HEK293T (cell line): ENCODE measurements around the gene PPP1R14C.

ENCODE experiments used
- CTCF ChIA-PET: fragments of 350-600 bp; formaldehyde crosslinking; extraction: SDS; loops from one replicate; lab custom pipeline; 2021; ENCODE audit warnings: antibody characterized with exemption, inconsistent platforms; lab: Yijun Ruan, JAX
- POLR2A ChIA-PET: fragments of 350-600 bp; formaldehyde crosslinking; extraction: SDS; loops from one replicate; lab custom pipeline; 2020; ENCODE audit warnings: antibody characterized with exemption, inconsistent platforms; lab: Yijun Ruan, JAX
- DNase-seq: peaks from one replicate; pipeline ENCODE4 v3.0.0; 2012; ENCODE audit warnings: mixed read lengths; ENCODE audit errors: extremely low spot score
- ARNT ChIP-seq: fragments of 450-650 bp; IDR thresholded peaks from 2 replicates; pipeline ENCODE4 v1.6.1; 2017; ENCODE audit warnings: mild to moderate bottlenecking
- BHLHE40 ChIP-seq: fragments of 450-650 bp; IDR thresholded peaks from 2 replicates; pipeline ENCODE4 v1.6.1; 2016; ENCODE audit warnings: mild to moderate bottlenecking, moderate library complexity, borderline replicate concordance
- CTBP1 ChIP-seq: fragments of 450-650 bp; IDR thresholded peaks from 2 replicates; pipeline ENCODE4 v1.6.1; 2016; ENCODE audit warnings: borderline replicate concordance
- ELF4 ChIP-seq: fragments of 450-650 bp; IDR thresholded peaks from 2 replicates; pipeline ENCODE4 v1.6.1; 2017; ENCODE audit warnings: antibody characterized with exemption
- FOXA1 ChIP-seq: fragments of 450-650 bp; IDR thresholded peaks from 2 replicates; pipeline ENCODE4 v1.6.1; 2016; ENCODE audit warnings: mild to moderate bottlenecking
- FOXK2 ChIP-seq: fragments of 450-650 bp; IDR thresholded peaks from 2 replicates; pipeline ENCODE4 v1.6.1; 2016; ENCODE audit warnings: mild to moderate bottlenecking
- FOXM1 ChIP-seq: fragments of 450-650 bp; IDR thresholded peaks from 2 replicates; pipeline ENCODE4 v1.6.1; 2017; ENCODE audit warnings: mild to moderate bottlenecking, borderline replicate concordance
- HDGF ChIP-seq: fragments of 450-650 bp; IDR thresholded peaks from 2 replicates; pipeline ENCODE4 v1.6.1; 2017; ENCODE audit warnings: antibody characterized with exemption, borderline replicate concordance
- L3MBTL2 ChIP-seq: fragments of 450-650 bp; conservative IDR thresholded peaks from 2 replicates; pipeline ENCODE4 v1.6.1; 2016; ENCODE audit warnings: mild to moderate bottlenecking
- LEF1 ChIP-seq: fragments of 450-650 bp; IDR thresholded peaks from 2 replicates; pipeline ENCODE4 v1.6.1; 2017; ENCODE audit warnings: mild to moderate bottlenecking, borderline replicate concordance
- NFRKB ChIP-seq: fragments of 450-650 bp; IDR thresholded peaks from 2 replicates; pipeline ENCODE4 v1.6.1; 2016; ENCODE audit warnings: mild to moderate bottlenecking, moderate library complexity
- PKNOX1 ChIP-seq: fragments of 450-650 bp; IDR thresholded peaks from 2 replicates; pipeline ENCODE4 v1.6.1; 2016
- SP1 ChIP-seq: fragments of 450-650 bp; IDR thresholded peaks from 2 replicates; pipeline ENCODE4 v1.6.1; 2017
- SUZ12 ChIP-seq: fragments of 450-650 bp; IDR thresholded peaks from 2 replicates; pipeline ENCODE4 v1.6.1; 2016; ENCODE audit warnings: mild to moderate bottlenecking
- TARDBP ChIP-seq: fragments of 450-650 bp; IDR thresholded peaks from 2 replicates; pipeline ENCODE4 v1.6.1; 2016
- ZNF384 ChIP-seq: fragments of 450-650 bp; IDR thresholded peaks from 2 replicates; pipeline ENCODE4 v1.6.1; 2016

PPP1R14C gene

GRCh38 chr6:150149146-150149545 is 6.3 kb downstream of the PPP1R14C start:
- CTCF ChIA-PET, result no interaction called here
- no peak for DNase-seq

DNA sequence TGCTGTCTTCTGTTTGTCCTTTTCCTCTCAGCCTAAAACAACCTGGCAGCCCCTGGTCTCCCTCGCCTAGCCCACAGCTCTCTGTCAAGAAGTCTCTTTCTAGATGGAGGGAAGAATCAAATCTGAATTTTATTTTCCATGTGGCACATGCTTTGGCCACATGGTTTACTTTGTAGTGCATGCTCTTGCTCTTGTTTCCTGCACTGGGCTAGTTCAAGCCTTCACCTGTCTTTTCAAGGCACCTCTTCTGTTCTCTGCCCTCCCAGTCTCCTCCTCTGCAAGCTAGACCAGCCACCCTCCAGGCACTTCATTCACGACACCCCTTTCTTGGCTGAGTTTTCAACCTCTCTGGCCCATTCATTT is 7.6 kb downstream of the PPP1R14C start:
- CTCF ChIA-PET, result interaction anchor here (1.0 kb wide), 1 partner anchor 69 kb away, joined by 5 read pairs; no protein-coding TSS in a partner anchor

More at GRCh38 chr6:150149146-150149545, 6.3 kb downstream of the PPP1R14C start:
- TF ChIP-seq BHLHE40 (no peak), ZNF384 (peak; percentile 46; the same call in 1 of the 2 replicates), TARDBP (no peak), PKNOX1 (no peak)
- POLR2A ChIA-PET, result interaction anchor here (0.7 kb wide), 1 partner anchor 956 kb away, joined by 3 read pairs; no protein-coding TSS in a partner anchor

GRCh38 chr6:150150821-150151646 is 8.2 kb downstream of the PPP1R14C start:
- ChIA-PET CTCF (interaction anchor here (1.7 kb wide), 1 partner anchor 70 kb away, joined by 5 read pairs; no protein-coding TSS in a partner anchor), POLR2A (no interaction called here)
- no peak for TF ChIP-seq ZNF384
- TF ChIP-seq PKNOX1, result peak; percentile 71
- no peak for DNase-seq

More for the DNA sequence above, 7.6 kb downstream of the PPP1R14C start:
- TF ChIP-seq LEF1 (no peak), L3MBTL2 (no peak; the same call in 1 of the 2 replicates), FOXM1 (no peak), BHLHE40 (no peak), TARDBP (no peak), FOXK2 (no peak), FOXA1 (no peak)
- DNase-seq, result no peak
- POLR2A ChIA-PET, result no interaction called here

- ChIA-PET POLR2A (interaction anchor here (1.5 kb wide), 1 partner anchor 9 kb away, joined by 4 read pairs; no protein-coding TSS in a partner anchor), CTCF (interaction anchor here (1.7 kb wide), 1 partner anchor 72 kb away, joined by 5 read pairs; no protein-coding TSS in a partner anchor)
- TF ChIP-seq BHLHE40 (no peak), FOXM1 (no peak), CTBP1 (no peak), SP1 (no peak), SUZ12 (no peak), PKNOX1 (no peak), L3MBTL2 (no peak), LEF1 (no peak), TARDBP (no peak), ARNT (no peak), ELF4 (no peak), ZNF384 (no peak)
- no peak for DNase-seq
Observed at GRCh38 chr6:150152891-150153876, 10.3 kb downstream of the PPP1R14C start.

- DNase-seq, result no peak
- CTCF ChIA-PET, result interaction anchor here (1.1 kb wide), 1 partner anchor 10 kb away, joined by 5 read pairs; no protein-coding TSS in a partner anchor
- POLR2A ChIA-PET, result interaction anchor here (1.5 kb wide), 1 partner anchor 10 kb away, joined by 4 read pairs; no protein-coding TSS in a partner anchor
- TF ChIP-seq SUZ12 (no peak), ELF4 (no peak), LEF1 (no peak), FOXM1 (no peak), BHLHE40 (no peak), TARDBP (no peak), FOXA1 (no peak), HDGF (no peak), FOXK2 (no peak), L3MBTL2 (no peak), CTBP1 (no peak), ARNT (no peak), ZNF384 (no peak), PKNOX1 (no peak), NFRKB (no peak), SP1 (no peak)
Observed at GRCh38 chr6:150153905-150154492, 11.2 kb downstream of the PPP1R14C start.
